ENCODE data around the gene PTPRJ. TPM values are rescaled to one million over a fixed set of nuclear protein-coding genes. Genes with fewer than 3 reads are reported as not detected.

Gene PTPRJ
- total and polyA plus RNA-seq, 10 donors = 6.4 to 135 (median 74.6) TPM

DNA sequence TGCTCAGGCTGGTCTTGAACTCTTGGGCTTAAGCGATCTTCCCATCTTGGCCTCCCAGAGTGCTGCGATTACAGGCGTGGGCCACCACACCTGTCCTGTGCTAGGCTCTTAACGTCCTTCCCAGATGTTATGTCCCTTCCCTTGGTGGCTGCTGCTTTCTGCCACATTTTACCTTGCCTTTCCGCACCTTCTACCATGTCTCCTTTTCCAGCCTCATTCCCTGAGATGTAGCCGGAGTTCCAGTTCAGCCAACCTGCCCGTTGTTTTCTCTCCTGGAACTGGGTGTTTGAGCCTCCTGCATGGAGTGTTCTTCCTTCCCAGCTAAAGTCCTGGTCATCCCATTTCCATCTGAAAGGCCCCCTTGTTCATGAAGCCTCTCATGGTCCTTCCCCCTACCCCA is 95.3 kb downstream of the PTPRJ start:
- no peak overlapping the region for H3K4me3 ChIP-seq
- DNase-seq = no peak
- H3K27me3 ChIP-seq (replicated peaks in 1 of 7) = no peaks in the 10 kb centered on the region
- intact Hi-C loops (cut with DNase I; ENCODE audit: low total_unique reads) = no loop called here
- no peak for TF ChIP-seq POLR2A (IDR thresholded peaks at IDR 0.05)
- TF ChIP-seq, protein P1, sequence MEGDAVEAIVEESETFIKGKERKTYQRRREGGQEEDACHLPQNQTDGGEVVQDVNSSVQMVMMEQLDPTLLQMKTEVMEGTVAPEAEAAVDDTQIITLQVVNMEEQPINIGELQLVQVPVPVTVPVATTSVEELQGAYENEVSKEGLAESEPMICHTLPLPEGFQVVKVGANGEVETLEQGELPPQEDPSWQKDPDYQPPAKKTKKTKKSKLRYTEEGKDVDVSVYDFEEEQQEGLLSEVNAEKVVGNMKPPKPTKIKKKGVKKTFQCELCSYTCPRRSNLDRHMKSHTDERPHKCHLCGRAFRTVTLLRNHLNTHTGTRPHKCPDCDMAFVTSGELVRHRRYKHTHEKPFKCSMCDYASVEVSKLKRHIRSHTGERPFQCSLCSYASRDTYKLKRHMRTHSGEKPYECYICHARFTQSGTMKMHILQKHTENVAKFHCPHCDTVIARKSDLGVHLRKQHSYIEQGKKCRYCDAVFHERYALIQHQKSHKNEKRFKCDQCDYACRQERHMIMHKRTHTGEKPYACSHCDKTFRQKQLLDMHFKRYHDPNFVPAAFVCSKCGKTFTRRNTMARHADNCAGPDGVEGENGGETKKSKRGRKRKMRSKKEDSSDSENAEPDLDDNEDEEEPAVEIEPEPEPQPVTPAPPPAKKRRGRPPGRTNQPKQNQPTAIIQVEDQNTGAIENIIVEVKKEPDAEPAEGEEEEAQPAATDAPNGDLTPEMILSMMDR (IDR thresholded peaks at IDR 0.05 in 8 of 11, conservative IDR thresholded peaks at IDR 0.05 in 3 of 11) = no peak
- no peak for TF ChIP-seq POLR2AphosphoS5 (IDR thresholded peaks at IDR 0.05)
- H3K36me3 ChIP-seq = peaks cover 0 to 7% (median 0%) of the 10 kb centered on the region in 6 donors
- H3K4me1 ChIP-seq = peaks cover 8 to 65% (median 37%) of the 10 kb centered on the region in 6 donors
- H3K9me3 ChIP-seq = no peaks in the 10 kb centered on the region
- H3K27ac ChIP-seq = peak overlapping the region in 1 of 8 donors; percentile 4
- WGBS, 5 donors = 97 to 99% (median 98%) methylated on average over 7 of the region's 7 CpGs

DNA sequence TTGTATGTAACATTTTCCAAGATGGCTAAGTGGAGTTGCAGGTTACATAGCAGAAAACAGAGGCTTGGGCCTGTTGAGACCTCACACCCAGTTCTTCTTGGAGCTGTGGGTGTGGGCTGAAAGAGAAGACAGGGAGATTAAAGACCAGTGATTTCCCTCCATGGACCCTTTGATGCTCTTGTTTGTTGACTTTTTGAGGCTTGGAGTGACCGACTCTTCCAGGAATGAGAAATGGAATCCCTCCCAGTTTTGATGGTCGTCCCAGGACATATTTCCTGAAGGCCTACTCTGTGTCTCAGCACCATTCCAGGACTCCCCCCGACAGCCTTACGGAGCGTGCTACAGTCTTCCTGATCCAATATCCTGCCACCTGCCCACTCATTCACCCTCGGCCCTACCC is 96.9 kb downstream of the PTPRJ start:
- H3K4me3 ChIP-seq = no peak overlapping the region
- DNase-seq = no peak
- intact Hi-C loops (cut with DNase I; ENCODE audit: low total_unique reads) = no loop called here
- no peaks in the 10 kb centered on the region for H3K27me3 ChIP-seq (replicated peaks in 1 of 7)
- H3K27ac ChIP-seq = no peak overlapping the region
- H3K9me3 ChIP-seq = no peaks in the 10 kb centered on the region
- peaks cover 0 to 7% (median 0%) of the 10 kb centered on the region in 6 donors for H3K36me3 ChIP-seq
- H3K4me1 ChIP-seq = peaks cover 8 to 81% (median 52%) of the 10 kb centered on the region in 6 donors
- WGBS, 5 donors = 86 to 97% (median 96%) methylated on average over 6 of the region's 6 CpGs
- no peak for TF ChIP-seq POLR2AphosphoS5 (IDR thresholded peaks at IDR 0.05)
- no peak for TF ChIP-seq POLR2A (IDR thresholded peaks at IDR 0.05)
- TF ChIP-seq, protein P1 (IDR thresholded peaks at IDR 0.05 in 8 of 11, conservative IDR thresholded peaks at IDR 0.05 in 3 of 11) = no peak

DNA sequence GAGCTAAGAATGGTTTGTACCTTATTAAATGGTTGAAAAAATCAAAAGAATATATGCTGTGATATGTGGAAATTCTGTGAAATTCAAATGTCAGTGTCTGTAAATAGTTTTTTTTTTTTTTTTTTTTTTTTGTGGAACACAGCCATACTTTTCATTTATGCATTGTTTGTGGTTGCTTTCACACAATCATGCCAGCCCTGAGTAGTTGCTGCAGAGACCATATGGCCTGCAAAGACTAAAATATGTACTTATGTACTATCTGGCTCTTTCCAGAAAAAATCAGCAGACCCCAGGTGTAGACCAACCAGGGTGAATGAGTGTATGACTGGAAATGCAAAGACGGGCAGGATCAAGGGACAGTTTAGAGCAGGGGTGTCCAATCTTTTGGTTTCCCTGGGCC is 98.3 kb downstream of the PTPRJ start:
- DNase-seq = no peak
- intact Hi-C loops (cut with DNase I; ENCODE audit: low total_unique reads) = no loop called here
- peak overlapping the region in 1 of 8 donors; percentile 65 for H3K27ac ChIP-seq
- 93 to 100% (median 95%) methylated on average over 1 of the region's 1 CpG for WGBS, 5 donors
- TF ChIP-seq POLR2A (IDR thresholded peaks at IDR 0.05) (no peak), POLR2AphosphoS5 (IDR thresholded peaks at IDR 0.05) (no peak)
- TF ChIP-seq, protein P1 (IDR thresholded peaks at IDR 0.05 in 8 of 11, conservative IDR thresholded peaks at IDR 0.05 in 3 of 11) = no peak
- H3K4me1 ChIP-seq = peaks cover 7 to 84% (median 58%) of the 10 kb centered on the region in 6 donors
- no peaks in the 10 kb centered on the region for H3K9me3 ChIP-seq
- no peak overlapping the region for H3K4me3 ChIP-seq
- peaks cover 0 to 7% (median 0%) of the 10 kb centered on the region in 6 donors for H3K36me3 ChIP-seq
- H3K27me3 ChIP-seq (replicated peaks in 1 of 7) = no peaks in the 10 kb centered on the region

DNA sequence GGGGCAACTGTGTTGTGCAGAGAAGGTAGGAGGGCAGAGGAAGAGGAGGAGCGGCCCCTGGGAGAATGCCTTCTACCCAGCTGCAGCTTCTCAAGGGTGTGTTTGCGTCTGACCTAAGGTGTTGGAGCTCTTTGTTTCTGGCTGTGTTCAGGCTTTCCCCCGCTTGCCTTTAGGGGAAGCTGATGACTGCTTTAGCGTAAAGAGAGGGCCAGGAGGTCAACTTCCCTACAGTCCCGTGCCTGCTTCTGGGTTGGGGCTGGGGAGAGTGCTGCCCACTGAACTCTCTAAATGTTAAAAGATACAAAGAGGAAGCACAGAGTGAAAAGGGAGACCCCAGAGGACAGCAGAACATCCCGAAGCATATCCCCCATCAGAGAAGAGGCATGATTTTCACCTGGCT is 99.2 kb downstream of the PTPRJ start:
- H3K27me3 ChIP-seq (replicated peaks in 1 of 7) = no peaks in the 10 kb centered on the region
- TF ChIP-seq POLR2A (IDR thresholded peaks at IDR 0.05) = no peak
- peak in 1 of 3 donors; percentile 27 for TF ChIP-seq POLR2AphosphoS5 (IDR thresholded peaks at IDR 0.05)
- TF ChIP-seq, protein P1 (IDR thresholded peaks at IDR 0.05 in 8 of 11, conservative IDR thresholded peaks at IDR 0.05 in 3 of 11) = no peak
- WGBS, 5 donors = 55 to 69% (median 67%) methylated on average over 6 of the region's 6 CpGs
- H3K9me3 ChIP-seq = no peaks in the 10 kb centered on the region
- DNase-seq = no peak
- peak overlapping the region in 3 of 8 donors; percentile 62 to 75 (median 65) for H3K27ac ChIP-seq
- H3K4me3 ChIP-seq = no peak overlapping the region
- intact Hi-C loops (cut with DNase I; ENCODE audit: low total_unique reads) = no loop called here
- H3K4me1 ChIP-seq = peaks cover 7 to 81% (median 50%) of the 10 kb centered on the region in 6 donors
- peaks cover 0 to 7% (median 0%) of the 10 kb centered on the region in 6 donors for H3K36me3 ChIP-seq
